Activated CD4-positive, alpha-beta T cell treated with anti-CD3 and anti-CD28 coated beads for 4 hours (primary cell): ENCODE measurements around the gene PHYH.
A peak's percentile ranks its signal among the peaks of the same experiment; 100 is the strongest.
"Not testable (repeated sequence)": the region's sequence is repeated elsewhere in the genome, so short reads cannot be mapped to it uniquely, and the experiment has no call there.

Experiments used
- DNase-seq, 2 donors: peaks; one replicate each; pipeline ENCODE4 v3.0.0-alpha.2; 2020

Gene PHYH

GRCh38 chr10:13299437-13300287, at the start of gene PHYH:
Gene PHYH (minus strand): TSS chr10:13300064. CDS start chr10:13300042, 22 bp downstream.
- DNase-seq = peak; percentile 72 to 76

- peak; percentile 71 to 75 for DNase-seq
Measured at GRCh38 chr10:13348216-13349017, 48.6 kb upstream of the PHYH start, which contains the start of gene SEPHS1. Gene SEPHS1 (minus strand): TSS chr10:13348293. CDS start chr10:13344950, 3,343 bp downstream.

GRCh38 chr10:13347500-13348156, 47.8 kb upstream of the PHYH start:
- peak; percentile 75 for DNase-seq

- peak in 1 of 2 donors; percentile 34 for DNase-seq
Measured at GRCh38 chr10:13347043-13347499, 47.2 kb upstream of the PHYH start.

GRCh38 chr10:13346283-13347042, 46.6 kb upstream of the PHYH start:
- no peak for DNase-seq

- DNase-seq = peak in 1 of 2 donors; percentile 17
Measured at GRCh38 chr10:13340626-13341376, 40.9 kb upstream of the PHYH start.

- DNase-seq = no peak
Measured at GRCh38 chr10:13340068-13340467, 40.2 kb upstream of the PHYH start.

- no peak for DNase-seq
Measured at GRCh38 chr10:13338390-13339110, 38.7 kb upstream of the PHYH start.

- DNase-seq = no peak
Measured at GRCh38 chr10:13337827-13338196, 37.9 kb upstream of the PHYH start.

GRCh38 chr10:13337128-13337826, 37.4 kb upstream of the PHYH start:
- DNase-seq = no peak

GRCh38 chr10:13335881-13336280, 36.0 kb upstream of the PHYH start:
- DNase-seq = no peak

GRCh38 chr10:13334556-13334955, 34.7 kb upstream of the PHYH start:
- no peak for DNase-seq

- DNase-seq = no peak
Measured at GRCh38 chr10:13331646-13332045, 31.8 kb upstream of the PHYH start.

GRCh38 chr10:13330980-13331379, 31.1 kb upstream of the PHYH start:
- DNase-seq = not testable (repeated sequence)

GRCh38 chr10:13329565-13329964, 29.7 kb upstream of the PHYH start:
- no peak for DNase-seq

GRCh38 chr10:13328613-13329012, 28.7 kb upstream of the PHYH start:
- no peak for DNase-seq

- no peak for DNase-seq
Measured at GRCh38 chr10:13328126-13328525, 28.3 kb upstream of the PHYH start.

- no peak for DNase-seq
Measured at GRCh38 chr10:13327534-13327933, 27.7 kb upstream of the PHYH start.

- DNase-seq = no peak
Measured at GRCh38 chr10:13322615-13323148, 22.8 kb upstream of the PHYH start.

GRCh38 chr10:13321576-13321975, 21.7 kb upstream of the PHYH start:
- no peak for DNase-seq
